GM13977 (cell line): ENCODE measurements around the gene KHDRBS2.
A peak's percentile ranks its signal among the peaks of the same experiment; 100 is the strongest.

Experiments
- DNase-seq: peaks from one replicate; pipeline ENCODE4 v3.0.0; 2012; ENCODE audit warnings: low spot score
- CTCF ChIP-seq: IDR thresholded peaks from 2 replicates; pipeline ENCODE4 v1.5.1; 2012; ENCODE audit warnings: mild to moderate bottlenecking, control low read depth; ENCODE audit not compliant: insufficient read depth; ENCODE audit errors: extremely low read depth, missing control alignments
- in situ Hi-C: fragments of 300-500 bp; cut with MboI; formaldehyde crosslinking; loops from one replicate; pipeline ENCODE4 v1.12.0; 2022; ENCODE audit warnings: low sequenced_read_pairs, low pct_unique_long_range_greater_than_20kb, mixed read lengths, inconsistent platforms; ENCODE audit not compliant: unreplicated experiment

KHDRBS2 gene

GRCh38 chr6:61935242-61935846, 350.7 kb downstream of the KHDRBS2 start:
- in situ Hi-C loops, result no loop called here
- DNase-seq, result no peak
- no peak for TF ChIP-seq CTCF

- TF ChIP-seq CTCF, result no peak
- in situ Hi-C loops, result no loop called here
- DNase-seq, result no peak
Observed at GRCh38 chr6:61909486-61909885, 376.5 kb downstream of the KHDRBS2 start.

- in situ Hi-C loops, result no loop called here
- no peak for DNase-seq
- no peak for TF ChIP-seq CTCF
Observed at GRCh38 chr6:61901748-61902147, 384.3 kb downstream of the KHDRBS2 start.

GRCh38 chr6:61894536-61894935, 391.5 kb downstream of the KHDRBS2 start:
- in situ Hi-C loops, result no loop called here
- DNase-seq, result no peak
- TF ChIP-seq CTCF, result no peak

- DNase-seq, result no peak
- in situ Hi-C loops, result no loop called here
- TF ChIP-seq CTCF, result no peak
Observed at GRCh38 chr6:61887423-61887822, 398.6 kb downstream of the KHDRBS2 start.

- in situ Hi-C loops, result no loop called here
- DNase-seq, result no peak
- TF ChIP-seq CTCF, result peak; percentile 13
Observed at GRCh38 chr6:61886608-61887259, 399.3 kb downstream of the KHDRBS2 start.
